ENCODE data around the gene SULT2B1.

SULT2B1 gene

DNA sequence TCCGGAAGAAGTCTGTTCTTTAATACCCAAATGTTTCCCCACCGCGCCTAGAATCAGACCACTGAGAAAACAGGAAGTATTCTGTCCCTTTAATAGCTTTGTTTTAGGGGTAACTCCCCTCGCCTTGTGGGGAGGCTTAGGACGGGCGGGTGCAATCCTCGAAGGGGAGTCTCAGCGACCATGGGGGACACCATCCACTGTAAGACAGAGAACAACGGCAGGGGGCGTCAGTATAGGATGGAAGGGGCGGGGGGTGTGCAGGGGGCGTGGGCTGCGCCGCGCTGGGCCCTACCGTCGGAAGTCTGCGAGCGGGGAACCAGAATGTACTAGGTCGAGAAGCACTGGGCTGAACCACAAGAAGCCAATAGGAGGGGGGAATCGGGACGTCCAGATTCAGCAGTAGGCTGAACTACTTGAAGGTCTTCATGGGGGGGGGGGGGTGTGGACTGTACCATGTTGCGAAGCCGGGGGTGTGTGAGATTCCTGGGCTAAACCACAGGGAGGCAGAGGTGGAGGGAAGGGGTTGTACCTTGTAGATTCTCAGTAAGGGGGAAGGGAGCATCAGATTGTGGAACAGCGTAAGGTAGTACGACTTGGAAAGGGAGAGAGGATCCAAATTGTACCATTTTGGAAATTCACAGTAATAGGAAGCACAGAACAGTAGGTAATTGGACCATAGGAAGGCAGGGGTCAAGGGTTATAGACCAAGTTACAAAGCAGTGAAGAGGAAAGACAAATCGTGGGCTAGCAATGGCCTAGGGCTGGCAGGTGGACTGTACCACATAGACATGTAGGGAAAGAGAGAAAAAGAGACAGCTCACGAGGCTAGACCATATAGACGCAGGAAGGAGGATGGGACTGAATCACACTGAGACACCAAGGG, 86.2 kb downstream of the SULT2B1 start:
- DNase-seq = peak; percentile 79

DNA sequence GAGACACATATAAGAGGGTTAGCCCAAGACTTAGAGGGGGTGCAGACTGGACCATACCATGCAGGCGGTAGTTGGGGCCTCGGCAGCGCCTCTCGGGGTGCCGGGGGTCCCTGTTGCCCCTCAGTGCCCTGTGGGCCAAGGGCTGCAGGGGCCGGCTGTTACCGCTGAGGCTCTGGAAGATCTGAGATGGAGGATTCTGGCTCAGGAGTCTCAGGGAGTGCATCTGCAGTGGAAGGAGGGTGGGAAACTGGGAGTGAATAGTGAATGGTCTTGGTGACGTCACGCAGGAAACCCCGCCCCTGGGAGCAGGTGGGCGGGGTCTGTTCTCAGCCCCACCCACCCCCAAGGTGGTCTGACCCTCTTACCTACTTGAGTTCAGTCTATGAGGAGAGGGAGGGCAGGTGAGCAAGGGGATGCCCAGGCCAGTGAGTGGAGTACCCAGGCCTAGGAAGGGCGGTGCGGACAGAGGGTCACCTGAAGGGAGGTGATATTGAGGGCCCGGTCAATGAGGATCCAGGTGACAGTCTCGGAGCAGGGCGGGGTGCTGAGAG, 86.9 kb downstream of the SULT2B1 start:
- no peak for DNase-seq

- DNase-seq = no peak
Observed at GRCh38 chr19:48639483-48640375, 87.8 kb downstream of the SULT2B1 start.

DNA sequence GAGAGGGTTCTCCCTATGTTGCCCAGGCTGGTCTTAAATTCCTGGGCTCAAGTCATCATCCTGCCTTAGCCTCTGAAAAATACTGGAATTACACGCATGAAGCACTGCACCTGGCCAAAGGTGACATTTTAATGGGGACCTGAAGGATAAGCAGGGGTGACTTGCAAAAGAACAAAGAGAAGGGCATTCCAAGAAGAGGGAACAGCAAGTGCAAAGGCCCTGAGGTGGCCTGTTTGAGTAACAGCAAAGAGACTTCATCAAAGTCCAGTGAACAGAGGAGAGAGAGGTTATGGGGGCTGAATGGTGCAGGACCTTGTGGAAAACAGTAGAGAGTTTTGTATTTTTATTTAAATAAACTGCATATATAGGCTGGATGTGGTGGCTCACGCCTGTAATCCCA, 89.9 kb downstream of the SULT2B1 start:
- DNase-seq = no peak

DNA sequence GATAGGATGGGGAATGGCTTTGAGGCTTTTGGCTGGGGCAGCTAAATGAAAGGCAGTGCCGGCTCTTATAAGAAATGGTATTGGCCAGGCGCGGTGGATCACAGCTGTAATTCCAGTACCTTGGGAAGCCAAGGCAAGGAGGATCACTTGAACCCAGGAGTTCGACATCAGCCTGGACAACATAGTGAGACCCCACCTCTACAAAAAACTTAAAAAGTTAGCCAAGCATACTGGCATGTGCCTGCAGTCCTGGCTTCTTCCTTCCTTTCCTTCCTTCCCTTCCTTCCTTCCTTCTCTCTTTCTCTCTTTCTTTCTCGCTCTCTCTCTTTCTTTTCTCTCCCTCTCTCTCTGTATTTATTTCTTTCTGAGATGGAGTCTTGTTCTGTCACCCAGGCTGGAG, 90.9 kb downstream of the SULT2B1 start:
- DNase-seq = no peak

DNA sequence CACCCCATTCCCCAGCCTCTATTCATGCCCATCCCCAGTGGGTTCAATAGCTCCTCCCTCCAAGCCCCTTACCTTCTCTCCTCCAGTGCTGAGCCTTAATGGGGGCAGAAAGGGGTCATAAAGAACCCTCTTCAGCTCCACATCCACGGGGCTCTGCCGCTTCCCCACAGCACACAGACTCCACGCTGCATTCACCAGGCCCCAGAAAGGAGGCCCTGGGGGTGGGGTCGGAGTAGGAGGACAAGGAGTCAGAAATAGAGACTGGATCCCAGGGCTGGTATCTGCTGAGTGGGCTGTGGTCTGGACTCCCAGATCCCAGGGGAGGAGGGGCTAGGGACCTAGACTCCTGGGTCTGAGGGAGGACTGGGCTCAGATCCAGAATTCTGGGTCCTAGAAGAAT, 92.4 kb downstream of the SULT2B1 start:
- DNase-seq = no peak

GRCh38 chr19:48644839-48645619, 93.1 kb downstream of the SULT2B1 start:
- DNase-seq = peak; percentile 29

DNA sequence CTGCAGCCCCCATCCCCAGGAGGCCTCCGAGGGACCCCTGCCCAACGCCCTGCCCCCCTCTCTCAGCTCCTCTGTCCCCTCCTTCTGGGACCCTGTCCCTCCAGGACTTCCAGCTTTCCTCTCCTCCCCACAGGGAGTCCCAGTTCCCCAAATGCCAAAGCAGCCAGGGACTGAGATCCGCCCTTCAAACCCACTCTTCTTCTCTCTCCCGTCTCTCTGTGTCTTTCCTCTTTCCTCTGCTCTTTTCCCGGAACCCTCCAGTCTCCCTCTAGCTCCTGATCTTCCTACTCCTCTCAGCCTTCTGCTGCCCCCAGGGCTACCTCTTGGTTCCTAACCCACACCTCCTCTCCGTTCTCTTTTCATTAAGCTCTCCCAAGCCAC, 93.6 kb downstream of the SULT2B1 start:
- no peak for DNase-seq

DNA sequence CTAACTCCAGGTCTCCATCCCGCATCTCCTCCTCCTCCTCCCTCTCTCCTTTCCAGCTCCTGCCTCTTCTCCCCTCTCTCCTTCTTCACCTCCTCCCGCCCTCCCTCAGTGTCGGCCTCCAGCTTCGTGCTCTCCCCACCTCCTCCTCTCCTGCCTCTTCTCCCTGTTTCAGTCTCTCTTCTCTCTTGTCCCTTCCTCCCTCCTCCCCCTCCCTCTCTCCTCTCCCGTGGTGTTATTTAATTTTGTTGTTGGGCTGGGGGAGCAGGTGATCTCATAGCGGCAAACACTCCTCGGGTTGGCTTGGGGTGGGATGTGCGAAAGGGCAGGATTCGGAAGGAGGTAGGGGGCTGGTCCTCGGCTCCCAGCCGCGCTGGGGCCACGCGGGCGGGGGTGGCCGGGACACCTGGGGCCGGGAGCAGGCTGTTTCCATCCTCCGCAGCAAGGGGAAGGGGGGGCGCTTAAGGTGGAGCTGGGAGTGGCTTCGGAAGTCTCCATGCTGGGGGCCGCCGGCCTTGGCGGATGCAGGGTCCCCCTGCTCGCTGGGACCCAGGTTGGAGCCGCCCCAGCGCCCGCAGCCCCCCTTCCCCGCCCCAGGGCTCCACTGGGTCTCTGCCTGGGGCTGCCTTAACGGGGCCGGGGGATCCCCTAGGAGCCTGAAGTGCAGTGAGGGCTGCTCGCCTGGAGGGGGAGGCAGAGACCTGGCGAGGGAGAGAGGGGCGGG, 94.2 kb downstream of the SULT2B1 start, which contains the start of gene CA11:
Gene CA11, minus strand, starts transcription at position 187 of the 721 bp plus-strand sequence. CDS start 555 bp downstream, outside the sequence.
- no peak for DNase-seq

DNA sequence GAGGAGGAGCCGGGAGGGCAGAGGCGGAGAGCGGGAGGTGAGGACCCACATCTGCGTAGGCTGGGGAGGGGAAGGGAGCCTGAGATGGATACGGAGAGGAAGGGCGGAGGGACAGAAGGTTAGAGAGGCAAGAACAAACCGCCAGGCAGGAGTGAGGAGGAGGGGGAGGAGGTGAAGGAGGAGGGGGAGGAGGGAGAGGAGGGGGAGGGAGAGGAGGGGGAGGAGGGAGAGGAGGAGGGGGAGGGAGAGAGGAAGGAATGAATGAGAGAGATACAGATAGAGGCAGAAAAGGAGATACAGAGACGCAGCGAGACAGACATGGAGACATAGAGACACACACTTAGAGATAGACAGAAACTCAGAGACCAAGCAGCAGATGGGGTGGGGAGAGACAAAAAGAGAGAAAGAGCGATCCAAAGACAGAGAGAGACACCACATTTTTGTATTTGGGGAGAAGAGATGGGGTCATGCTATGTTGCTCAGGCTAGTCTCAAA, 94.8 kb downstream of the SULT2B1 start:
- DNase-seq = peak; percentile 26

DNA sequence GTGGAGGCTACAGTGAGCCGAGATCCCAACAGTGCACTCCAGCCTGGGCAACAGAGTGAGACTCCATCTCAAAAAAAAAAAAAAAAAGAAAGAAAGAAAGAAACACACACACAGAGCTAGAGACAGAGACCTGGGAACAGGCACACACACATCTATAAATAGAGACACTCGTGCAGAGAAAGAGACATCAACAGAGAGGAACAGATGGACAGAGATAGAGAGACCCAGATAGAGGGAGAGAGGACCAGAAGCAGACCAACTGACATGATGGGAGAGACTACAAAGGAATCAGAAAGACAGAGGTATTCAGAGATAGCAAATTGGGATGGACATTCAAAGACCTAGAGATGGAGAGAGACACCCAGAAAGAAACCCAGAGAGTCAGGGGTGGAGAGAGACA, 96.2 kb downstream of the SULT2B1 start:
- DNase-seq = no peak

All from GF-D8 (cell line).